Sciatic nerve (tissue), 2 donors: ENCODE results near the gene AHCTF1. TPM values are rescaled to one million over a fixed set of nuclear protein-coding genes. Genes with fewer than 3 reads are reported as not detected.

Source experiments
- ATAC-seq: fragments of 200-7000 bp; cut with Tn5 transposase; one replicate; pipeline ENCODE4 v1.9.1; 2020; ENCODE audit warnings: mild to moderate bottlenecking, moderate library complexity
- DNase-seq: peaks from one replicate; pipeline ENCODE4 v3.0.0-alpha.2; 2020; ENCODE audit warnings: low spot score
- intact Hi-C: fragments of 100-400 bp; cut with DNase I; formaldehyde crosslinking; loops from one replicate; pipeline ENCODE4 v1.14.2; 2022
- total RNA-seq: library from RNA; stranded (reverse); fragmentation: NEBNext Ultra II Directional; extraction: Animal tissue kit (Norgen Biotek cat#: 25700); gene quantifications from one replicate; pipeline ENCODE4 v1.2.1, GENCODE V29; 2021
- donor health status: DM: no; HTN: no; CAD: no.
- donor health status: DM: no; HTN: no; CAD: no.

The AHCTF1 gene
- total RNA-seq, result 46.4 TPM

- intact Hi-C loops, result no loop called here
- ATAC-seq (peak; percentile 99), DNase-seq (peak; percentile 98)
These were observed at the start of gene AHCTF1 for GRCh38 chr1:246931549-246932365. AHCTF1 (minus strand) TSS chr1:246931948; CDS start chr1:246918370, 13,578 bp downstream.

- intact Hi-C loops, result no loop called here
- ATAC-seq, result no peak
- no peak for DNase-seq
These were observed 47.0 kb upstream of the AHCTF1 start for GRCh38 chr1:246978785-246979184.

DNA sequence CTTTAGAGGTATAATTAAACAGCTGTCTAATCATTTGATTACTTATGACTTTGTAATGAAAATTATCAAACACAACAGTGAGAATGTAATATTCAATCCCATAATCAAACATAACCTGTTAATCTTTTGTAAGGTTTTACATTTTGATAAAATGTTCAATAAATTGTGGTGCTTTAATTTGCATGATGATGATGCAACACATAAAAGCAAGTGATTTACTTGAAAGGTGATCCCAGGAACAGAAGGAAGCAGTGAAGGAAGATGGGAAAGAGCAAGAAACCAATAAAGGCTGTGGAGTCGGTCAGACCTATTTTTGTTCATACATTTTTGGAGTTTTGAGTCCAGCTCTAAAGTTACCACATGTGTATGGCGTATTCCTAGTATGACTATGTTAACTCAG is 46.5 kb upstream of the AHCTF1 start:
- intact Hi-C loops, result no loop called here
- ATAC-seq (no peak), DNase-seq (no peak)

DNA sequence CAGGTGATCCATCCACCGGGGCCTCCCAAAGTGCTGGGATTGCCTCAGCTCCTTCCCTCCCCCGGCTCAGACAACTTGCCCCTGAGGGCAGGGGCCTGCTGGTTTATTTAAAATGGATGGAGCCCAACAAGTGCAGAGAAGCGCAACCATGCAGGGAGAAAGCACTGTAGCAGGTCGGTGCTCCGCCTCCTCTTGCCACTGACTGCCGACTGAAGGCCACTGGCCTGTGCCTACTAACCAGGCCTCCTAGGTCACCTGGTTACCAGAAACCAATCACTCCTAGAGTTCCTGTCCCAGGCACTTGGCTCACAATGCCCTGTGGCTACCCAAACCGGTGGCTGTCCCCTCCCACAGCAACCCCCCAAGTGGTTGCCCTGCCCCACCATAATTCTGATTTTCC is 40.2 kb upstream of the AHCTF1 start:
- DNase-seq, result no peak
- intact Hi-C loops, result no loop called here
- no peak for ATAC-seq

DNA sequence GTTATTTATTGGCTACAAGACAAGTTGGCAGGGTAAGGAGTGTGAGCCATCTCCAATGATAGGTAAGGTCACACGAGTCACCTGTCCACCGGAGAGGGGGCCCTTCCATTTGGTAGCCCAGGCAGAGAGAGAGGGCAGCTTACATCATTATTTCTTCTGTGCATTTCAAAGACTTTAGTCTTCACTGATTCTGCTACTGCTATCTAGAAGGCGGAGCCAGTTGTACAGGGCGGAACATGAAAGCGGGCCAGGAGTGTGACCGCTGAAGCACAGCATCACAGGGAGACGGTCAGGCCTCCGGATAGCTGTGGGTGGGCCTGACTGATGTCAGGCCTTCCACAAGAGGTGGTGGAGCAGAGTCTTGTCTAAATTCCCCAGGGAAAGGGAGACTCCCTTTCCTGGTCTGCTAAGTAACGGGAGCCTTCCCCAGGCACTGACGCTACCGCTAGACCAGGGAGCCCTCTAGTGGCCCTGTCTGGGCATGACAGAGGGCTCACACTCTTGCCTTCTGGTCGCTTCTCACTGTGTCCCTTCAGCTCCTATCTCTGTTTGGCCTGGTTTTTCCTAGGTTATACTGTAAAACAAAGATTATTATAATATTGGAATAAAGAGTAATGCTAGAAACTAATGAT is 39.5 kb upstream of the AHCTF1 start:
- ATAC-seq (no peak), DNase-seq (peak; percentile 75)
- intact Hi-C loops, result no loop called here

GRCh38 chr1:246969621-246970020 is 37.9 kb upstream of the AHCTF1 start:
- ATAC-seq, result no peak
- intact Hi-C loops, result no loop called here

DNA sequence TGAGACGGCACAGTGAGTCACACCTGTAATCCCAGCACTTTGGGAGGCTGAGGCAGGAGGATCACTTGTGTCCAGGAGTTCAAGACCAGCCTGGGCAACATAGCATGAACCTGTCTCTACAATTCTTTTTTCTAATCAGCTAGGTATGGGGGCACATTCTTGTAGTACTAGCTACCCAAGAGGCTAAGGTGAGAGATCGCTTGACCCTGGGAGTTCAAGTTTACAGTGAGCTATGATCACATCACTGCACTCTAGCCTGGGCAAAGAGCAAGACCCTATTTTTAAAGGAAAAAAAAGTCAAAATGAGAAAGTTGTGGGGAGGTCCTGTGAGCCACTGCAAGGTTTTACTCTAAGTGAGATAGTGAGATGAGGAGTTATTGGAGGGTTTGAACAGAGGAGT is 34.8 kb upstream of the AHCTF1 start:
- intact Hi-C loops, result no loop called here
- ATAC-seq (no peak), DNase-seq (no peak)

More at GRCh38 chr1:246969621-246970020, 37.9 kb upstream of the AHCTF1 start:
- no peak for DNase-seq

- DNase-seq (no peak), ATAC-seq (peak; percentile 65)
- intact Hi-C loops, result no loop called here
These were observed 28.4 kb upstream of the AHCTF1 start for GRCh38 chr1:246959944-246960693.

- intact Hi-C loops, result no loop called here
- ATAC-seq (no peak), DNase-seq (no peak)
These were observed 22.4 kb upstream of the AHCTF1 start for GRCh38 chr1:246954126-246954525.

DNA sequence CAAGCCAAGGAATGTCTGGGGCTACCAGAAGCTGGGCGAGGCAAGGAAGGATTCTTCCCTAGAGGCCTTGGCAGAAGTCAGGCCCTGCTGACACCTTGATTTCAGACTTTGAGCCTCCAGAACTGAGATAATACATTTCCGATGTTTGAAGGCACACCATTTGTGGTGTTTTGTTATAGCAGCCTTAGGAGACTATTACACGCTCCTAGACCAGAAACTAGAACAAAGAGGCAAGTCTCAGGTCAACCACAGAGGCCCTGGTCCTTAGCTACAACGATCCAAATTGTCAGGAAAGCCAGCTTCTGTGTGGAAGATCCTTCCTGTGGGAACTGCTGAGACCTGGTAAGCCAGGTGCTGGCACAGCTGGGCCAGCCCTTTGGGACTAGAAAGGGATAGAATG is 19.7 kb upstream of the AHCTF1 start:
- DNase-seq (no peak), ATAC-seq (no peak)
- intact Hi-C loops, result no loop called here

DNA sequence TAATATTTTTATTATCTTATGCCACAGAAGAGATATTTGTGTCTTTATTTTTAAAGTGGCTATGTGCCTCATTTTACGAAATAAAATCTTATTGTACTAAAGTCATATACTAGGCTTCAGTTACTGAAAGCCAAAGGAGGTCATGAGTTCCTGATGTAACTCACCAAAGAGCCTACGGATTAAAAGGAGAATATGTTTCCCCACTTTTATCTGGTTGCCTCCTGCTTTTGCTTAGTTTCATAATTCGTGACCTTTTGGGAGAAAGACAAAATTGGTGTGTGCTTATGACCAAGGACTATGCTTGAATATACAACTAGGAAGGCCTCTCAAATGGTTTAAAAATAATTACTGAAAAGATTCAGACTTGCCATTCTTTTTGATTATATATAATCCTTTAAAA is 18.2 kb upstream of the AHCTF1 start:
- intact Hi-C loops, result no loop called here
- DNase-seq, result no peak
- no peak for ATAC-seq

- DNase-seq, result no peak
- ATAC-seq, result peak; percentile 92
- intact Hi-C loops, result no loop called here
These were observed 15.5 kb upstream of the AHCTF1 start for GRCh38 chr1:246947255-246947654.

GRCh38 chr1:246946366-246946765 is 14.6 kb upstream of the AHCTF1 start:
- DNase-seq (no peak), ATAC-seq (no peak)
- intact Hi-C loops, result no loop called here

GRCh38 chr1:246934765-246935164 is 3.0 kb upstream of the AHCTF1 start:
- DNase-seq (no peak), ATAC-seq (no peak)
- intact Hi-C loops, result no loop called here

DNA sequence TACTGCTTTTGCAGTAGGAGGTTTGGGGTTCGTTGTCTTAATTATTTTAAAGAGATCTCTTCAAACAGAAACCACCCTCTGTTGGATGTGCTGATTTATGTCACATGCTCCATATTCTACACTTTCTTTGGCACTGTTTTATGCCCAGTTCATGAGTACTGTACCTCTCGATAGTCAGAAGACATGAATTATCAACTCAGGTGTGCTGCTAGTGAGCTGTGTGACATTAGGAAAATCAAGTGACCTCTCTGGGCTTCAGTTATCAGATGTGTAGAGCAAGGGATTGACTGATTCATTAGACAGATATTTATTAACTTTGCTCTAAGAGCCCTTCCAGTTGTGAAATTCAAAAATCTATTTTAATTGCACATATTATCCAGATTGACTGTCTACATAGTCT is 2.1 kb upstream of the AHCTF1 start:
- DNase-seq (no peak), ATAC-seq (no peak)
- intact Hi-C loops, result no loop called here

DNA sequence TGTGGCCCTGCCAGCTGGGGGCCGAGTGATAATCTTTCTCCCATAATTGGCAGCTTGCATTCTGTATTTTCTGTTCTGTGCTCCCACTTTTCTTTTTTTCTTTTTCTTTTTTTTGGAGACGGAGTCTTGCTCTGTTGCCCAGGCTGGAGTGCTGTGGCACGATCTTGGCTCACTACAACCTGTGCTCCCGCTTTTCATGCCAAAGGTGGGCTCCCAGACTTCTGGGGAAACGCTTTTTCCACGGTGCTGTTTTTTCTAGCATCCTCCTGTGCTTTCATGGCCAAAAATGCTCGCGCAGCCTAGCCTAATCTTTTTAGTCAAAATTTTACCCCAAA is 585 bp upstream of the AHCTF1 start:
- intact Hi-C loops, result no loop called here
- ATAC-seq, result no peak
- DNase-seq, result no peak

DNA sequence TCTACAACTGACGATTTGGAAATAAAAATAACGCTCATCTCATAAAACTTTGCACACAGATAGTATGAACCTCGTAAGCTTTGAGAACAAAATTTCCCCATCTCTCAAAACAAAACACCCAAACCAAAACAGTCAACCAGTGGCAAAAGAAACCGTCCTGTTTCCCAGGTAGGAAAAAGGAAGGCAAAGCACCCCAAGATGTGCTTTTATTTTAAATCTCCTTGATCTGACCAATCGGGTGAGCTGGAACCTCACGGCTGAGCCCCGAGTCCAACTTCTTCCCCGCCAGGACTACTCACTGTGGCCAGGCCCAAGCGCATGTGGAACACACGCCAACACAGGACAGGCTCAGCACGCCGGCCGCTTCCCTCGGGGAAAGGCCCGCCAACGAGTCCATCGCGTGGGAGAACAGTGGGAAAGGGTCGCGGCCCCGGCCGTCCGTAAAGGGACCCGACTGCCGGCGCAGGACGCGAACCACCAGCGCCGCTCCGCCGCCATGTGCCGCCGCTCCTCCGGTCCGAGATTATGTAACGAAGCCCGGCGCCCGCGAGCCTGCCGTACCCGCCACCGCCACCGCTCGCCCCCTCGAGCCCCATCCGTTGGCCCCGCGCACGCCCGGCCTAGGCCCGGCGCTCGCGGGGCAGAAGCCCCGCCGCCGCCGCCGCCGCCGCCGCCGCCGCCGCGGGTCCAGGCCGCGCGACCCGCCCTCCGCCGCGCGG is 759 bp downstream of the AHCTF1 start:
- intact Hi-C loops, result no loop called here
- no peak for ATAC-seq
- peak; percentile 74 for DNase-seq

DNA sequence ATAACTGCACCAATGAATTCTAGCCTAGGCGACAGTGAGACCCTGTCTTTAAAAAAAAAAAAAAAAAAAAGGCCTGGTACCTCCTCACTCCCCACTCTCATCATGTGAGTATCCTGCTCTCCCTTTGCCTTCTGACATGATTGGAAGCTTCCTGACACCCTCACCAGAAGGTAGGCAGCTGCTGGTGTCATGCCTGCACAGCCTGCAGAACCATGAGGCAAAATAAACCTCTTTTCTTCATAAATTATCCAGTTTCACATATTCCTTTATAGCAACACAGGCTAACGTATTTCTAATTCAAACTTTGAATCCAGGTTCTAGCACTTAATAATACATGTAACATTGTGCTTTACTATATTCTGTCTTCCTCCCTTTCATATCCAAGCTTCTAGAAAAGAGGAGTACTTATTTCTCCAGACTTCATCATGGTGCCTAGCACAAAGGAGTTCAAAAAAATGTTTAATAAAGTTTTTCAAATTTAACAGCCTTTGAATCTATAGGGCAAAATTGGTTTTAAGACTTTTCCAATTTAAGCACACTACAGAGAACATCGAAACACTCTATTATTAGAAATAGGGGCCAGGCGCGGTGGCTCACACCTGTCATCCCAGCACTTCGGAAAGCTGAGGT is 5.6 kb downstream of the AHCTF1 start:
- no peak for ATAC-seq
- intact Hi-C loops, result no loop called here
- no peak for DNase-seq

DNA sequence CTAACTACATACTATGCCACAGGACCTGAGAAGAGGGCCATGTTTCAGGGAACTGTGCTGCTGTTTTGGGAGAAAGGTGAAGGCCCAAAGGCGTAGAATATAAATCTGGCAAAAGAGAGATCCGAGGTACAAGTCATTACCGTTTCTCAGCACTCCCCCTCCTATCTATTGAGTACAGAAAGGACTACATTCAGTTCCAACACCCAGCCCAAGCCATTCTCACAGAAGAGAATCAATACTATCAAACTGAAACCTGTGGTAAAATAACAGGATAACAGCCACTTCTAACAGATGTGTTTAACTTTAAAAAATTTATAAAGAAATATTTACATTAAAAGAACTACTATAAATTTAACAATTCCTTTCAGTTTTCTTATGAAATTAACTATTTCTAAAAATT is 7.8 kb downstream of the AHCTF1 start:
- intact Hi-C loops, result no loop called here
- ATAC-seq (no peak), DNase-seq (no peak)
